Stimulated activated CD4-positive, alpha-beta T cell treated with anti-CD3 and anti-CD28 coated beads, Interleukin-4, amount 100 ng/mL, for 4 hours (primary cell): ENCODE results near the gene P3H2.
"Not testable (repeated sequence)": the region's sequence is repeated elsewhere in the genome, so short reads cannot be mapped to it uniquely, and the experiment has no call there.

Experiments
- DNase-seq, 2 experiments: peaks; one replicate each; pipeline ENCODE4 v3.0.0-alpha.2; 2020

The P3H2 gene, protein sequence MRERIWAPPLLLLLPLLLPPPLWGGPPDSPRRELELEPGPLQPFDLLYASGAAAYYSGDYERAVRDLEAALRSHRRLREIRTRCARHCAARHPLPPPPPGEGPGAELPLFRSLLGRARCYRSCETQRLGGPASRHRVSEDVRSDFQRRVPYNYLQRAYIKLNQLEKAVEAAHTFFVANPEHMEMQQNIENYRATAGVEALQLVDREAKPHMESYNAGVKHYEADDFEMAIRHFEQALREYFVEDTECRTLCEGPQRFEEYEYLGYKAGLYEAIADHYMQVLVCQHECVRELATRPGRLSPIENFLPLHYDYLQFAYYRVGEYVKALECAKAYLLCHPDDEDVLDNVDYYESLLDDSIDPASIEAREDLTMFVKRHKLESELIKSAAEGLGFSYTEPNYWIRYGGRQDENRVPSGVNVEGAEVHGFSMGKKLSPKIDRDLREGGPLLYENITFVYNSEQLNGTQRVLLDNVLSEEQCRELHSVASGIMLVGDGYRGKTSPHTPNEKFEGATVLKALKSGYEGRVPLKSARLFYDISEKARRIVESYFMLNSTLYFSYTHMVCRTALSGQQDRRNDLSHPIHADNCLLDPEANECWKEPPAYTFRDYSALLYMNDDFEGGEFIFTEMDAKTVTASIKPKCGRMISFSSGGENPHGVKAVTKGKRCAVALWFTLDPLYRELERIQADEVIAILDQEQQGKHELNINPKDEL

GRCh38 chr3:190120269-190121060 lies at the start of gene P3H2:
TSS of gene P3H2 (minus strand) at chr3:190120897. CDS start at chr3:190120731, 166 bp downstream.
- DNase-seq = peak in 1 of 2 experiments; percentile 6

GRCh38 chr3:190169877-190170276 lies 49.2 kb upstream of the P3H2 start:
- no peak for DNase-seq

GRCh38 chr3:190169243-190169642 lies 48.5 kb upstream of the P3H2 start:
- no peak for DNase-seq

- DNase-seq = no peak
Observed at GRCh38 chr3:190167936-190168680, 47.4 kb upstream of the P3H2 start.

GRCh38 chr3:190166948-190167347 lies 46.3 kb upstream of the P3H2 start:
- no peak for DNase-seq

- DNase-seq = no peak
Observed at GRCh38 chr3:190165253-190165652, 44.6 kb upstream of the P3H2 start.

DNA sequence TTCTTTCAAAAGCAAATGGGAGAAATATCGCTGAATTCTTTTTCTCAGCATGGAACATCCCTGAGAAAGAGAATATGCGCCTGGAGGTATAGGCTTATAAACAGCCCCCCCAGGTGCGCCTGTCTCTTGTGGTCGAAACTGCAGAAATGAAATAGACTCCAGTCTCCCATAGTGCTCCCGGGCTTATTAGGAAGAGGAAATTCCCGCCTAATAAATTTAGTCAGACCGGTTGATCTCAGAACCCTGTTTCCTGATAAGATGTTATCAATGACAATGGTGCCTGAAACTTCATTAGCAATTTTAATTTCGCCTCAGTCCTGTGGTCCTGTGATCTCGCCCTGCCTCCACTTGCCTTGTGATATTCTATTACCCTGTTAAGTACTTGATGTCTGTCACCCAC lies 41.3 kb upstream of the P3H2 start:
- not testable (repeated sequence) for DNase-seq

DNA sequence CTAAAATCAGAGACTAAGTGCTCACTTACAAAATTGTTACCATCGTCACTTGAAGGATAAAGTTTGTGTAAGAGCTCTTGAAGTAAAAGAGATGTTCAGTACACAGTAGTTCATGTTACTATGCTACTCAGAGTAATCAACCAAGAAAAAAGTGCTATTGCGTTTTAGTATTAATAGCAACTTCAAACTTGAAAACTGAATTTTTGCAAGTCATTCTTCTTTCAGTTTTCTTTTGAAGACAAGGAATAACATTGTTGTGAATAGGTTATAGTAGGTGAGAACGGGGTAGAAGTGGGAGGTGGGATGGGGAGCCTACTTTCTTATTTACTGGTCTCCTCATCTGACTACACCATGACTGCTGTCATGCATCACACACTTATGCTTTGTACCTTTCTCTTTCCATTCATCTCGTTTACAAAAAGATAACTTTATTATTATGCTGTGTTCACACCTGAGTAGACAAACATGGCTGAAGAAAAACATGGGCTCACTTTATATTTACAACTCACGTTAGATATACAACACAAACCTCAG lies 39.3 kb upstream of the P3H2 start:
- DNase-seq = no peak

- no peak for DNase-seq
Observed at GRCh38 chr3:190158261-190158660, 37.6 kb upstream of the P3H2 start.

- no peak for DNase-seq
Observed at GRCh38 chr3:190155752-190156151, 35.1 kb upstream of the P3H2 start.

DNA sequence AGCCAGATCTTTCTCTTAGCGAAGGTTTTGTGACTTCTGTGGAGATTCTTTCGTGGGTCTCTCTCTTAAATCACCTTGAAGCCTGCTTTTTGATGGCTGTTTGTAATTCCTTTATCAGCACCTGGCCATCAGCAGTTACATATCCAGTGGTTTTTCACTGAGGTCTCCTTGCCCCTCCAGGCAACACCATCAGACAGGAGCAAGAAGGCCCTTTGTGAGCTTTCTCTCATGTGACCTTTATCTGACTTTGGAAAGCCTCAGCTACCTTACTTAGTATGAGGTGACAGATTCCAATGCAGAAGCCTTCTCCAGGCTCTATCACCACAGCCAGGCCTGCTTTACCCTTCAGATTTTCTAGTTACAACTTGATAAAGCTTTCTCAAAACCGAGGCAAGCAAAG lies 30.0 kb upstream of the P3H2 start:
- no peak for DNase-seq

DNA sequence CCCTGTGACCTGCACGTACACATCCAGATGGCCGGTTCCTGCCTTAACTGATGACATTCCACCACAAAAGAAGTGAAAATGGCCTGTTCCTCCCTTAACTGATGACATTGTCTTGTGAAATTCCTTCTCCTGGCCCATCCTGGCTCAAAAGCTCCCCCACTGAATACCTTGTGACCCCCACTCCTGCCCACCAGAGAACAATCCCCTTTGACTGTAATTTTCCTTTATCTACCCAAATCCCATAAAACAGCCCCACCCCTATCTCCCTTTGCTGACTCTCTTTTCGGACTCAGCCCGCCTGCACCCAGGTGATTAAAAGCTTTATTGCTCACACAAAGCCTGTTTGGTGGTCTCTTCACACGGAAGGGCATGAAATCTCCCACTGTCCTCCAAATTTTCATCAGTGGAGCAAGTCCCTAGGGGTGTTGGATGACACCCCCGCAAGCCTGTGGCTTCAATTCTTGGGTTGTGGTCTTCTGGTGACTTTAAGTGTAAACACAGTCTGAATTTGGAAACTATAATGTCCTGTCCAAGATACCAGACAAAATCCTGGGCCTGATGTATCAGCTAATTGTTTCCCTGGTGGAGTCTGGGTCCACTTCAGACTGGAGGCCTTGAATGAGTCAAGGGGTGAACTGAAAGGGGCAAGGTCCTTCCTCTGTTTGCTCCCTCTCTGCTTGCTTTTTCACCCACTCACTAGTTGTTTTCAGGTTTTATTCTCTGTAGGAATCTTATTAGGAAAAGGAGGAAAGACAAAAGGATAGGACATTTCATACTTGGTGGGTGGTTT lies 29.3 kb upstream of the P3H2 start:
- DNase-seq = not testable (repeated sequence)

DNA sequence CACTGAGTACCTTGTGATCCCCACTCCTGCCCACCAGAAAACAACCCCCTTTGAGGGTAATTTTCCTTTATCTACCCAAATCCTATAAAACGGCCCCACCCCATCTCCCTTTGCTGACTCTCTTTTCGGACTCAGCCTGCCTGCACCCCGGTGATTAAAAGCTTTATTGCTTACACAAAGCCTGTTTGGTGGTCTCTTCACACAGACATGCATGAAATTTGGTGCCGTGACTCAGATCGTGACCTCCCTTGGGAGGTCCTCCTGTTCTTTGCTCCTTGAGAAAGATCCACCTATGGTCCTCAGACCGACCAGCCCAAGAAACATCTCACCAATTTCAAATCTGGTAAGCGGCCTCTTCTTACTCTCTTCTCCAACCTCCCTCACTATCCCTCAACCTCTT lies 24.1 kb upstream of the P3H2 start:
- not testable (repeated sequence) for DNase-seq

DNA sequence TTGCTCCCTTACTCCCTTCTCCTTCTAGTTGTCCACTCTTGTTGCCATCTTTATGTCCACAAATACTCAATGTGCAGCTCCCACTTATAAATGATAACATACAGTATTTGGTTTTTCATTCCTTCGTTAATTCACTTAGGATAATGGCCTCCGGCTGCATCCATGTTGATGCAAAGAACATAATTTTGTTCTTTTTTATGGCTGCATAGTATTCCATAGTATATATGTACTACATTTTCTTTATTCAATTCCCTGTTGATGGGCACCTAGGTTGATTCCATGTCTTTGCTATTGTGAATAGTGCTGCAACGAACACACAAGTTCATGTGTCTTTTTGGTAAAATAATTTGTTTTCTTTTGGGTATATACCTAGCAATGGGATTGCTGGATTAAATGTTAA lies 21.3 kb upstream of the P3H2 start:
- no peak for DNase-seq

GRCh38 chr3:190139365-190139764 lies 18.7 kb upstream of the P3H2 start:
- DNase-seq = no peak

GRCh38 chr3:190132371-190132770 lies 11.7 kb upstream of the P3H2 start:
- no peak for DNase-seq

DNA sequence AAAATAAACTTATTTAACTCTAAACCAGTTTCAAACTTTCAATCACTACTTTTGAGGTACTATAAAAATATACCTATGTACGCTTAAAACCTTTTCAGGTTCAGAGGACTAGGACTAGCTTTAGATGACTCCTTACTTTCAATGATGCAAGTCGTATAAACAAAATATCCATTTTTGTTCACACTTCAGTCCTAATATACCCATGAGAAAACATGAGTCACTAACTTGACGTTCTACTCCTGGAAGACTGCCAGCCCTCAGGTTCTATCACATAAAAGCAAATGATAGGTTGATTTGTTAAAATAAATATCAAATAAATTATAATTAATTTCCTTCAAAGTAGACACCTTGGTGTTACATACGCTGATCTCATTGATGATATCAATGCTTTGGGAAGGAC lies 10.6 kb upstream of the P3H2 start:
- DNase-seq = no peak

GRCh38 chr3:190130696-190131095 lies 10.0 kb upstream of the P3H2 start:
- no peak for DNase-seq

DNA sequence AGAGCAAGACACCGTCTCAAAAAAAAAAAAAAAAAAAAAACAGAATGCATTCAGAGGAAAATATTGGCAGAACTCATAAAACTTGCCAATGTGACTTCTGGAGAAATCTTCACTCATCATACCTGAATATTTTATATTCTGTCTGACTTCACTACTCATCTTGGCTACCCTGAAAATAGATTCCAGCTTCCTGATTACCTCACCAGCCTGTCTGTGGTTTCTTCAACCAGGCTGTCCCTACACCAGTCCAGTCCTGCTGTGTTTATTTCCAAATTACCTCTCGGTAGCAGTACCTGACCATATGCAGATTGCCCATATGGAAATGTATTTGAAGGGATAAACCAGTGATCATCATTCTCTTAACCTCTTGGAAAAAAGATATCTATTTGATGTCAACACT lies 9.3 kb upstream of the P3H2 start:
- no peak for DNase-seq

DNA sequence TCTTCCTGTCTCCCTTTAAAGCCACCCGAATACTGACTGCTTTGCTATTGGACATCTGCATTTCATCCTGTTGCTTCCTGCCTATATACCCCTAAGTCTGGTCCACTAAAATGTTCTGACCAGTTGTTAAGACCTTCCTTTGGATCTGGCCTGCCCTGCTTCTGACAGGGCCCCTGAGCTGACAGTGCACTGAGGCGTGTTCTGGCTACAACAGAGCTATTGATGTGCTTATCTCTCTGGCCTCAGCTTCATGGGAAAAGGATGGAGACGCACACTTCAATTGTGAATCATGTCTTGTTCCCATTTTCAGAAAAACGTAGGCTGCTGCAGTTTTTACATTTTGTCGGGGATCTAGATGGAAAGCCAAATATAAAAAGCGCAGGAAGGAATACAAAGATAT lies 7.1 kb upstream of the P3H2 start:
- no peak for DNase-seq

DNA sequence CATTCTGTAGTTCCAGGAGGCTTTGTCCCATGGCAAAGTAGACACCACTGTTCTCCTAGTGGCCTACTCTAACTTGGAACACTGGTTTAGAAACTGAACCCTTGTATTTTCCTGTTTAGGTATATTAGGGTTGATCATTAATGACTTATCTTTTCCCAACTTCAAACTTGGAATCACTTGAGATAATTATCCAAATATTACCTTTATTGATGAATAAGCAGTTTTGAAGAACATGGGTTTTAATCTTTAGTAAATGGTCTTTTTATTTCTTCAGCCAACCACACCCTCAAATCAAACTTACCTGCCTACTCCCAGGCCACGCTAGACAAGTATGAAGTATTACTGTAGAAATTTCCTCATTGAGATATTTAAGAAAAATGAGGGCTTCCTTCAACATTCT lies 6.5 kb upstream of the P3H2 start:
- DNase-seq = no peak
